Loucy (cell line): ENCODE data around the gene FAF2.

ENCODE experiments used
- H2AFZ ChIP-seq: fragments of 200-600 bp; sonication (generic); 2 replicates; pipeline ENCODE4 v1.6.0; 2016; ENCODE audit warnings: antibody characterized with exemption, mild to moderate bottlenecking, low read length, moderate library complexity
- H3F3A ChIP-seq: fragments of 200-600 bp; 2 replicates; pipeline ENCODE4 v1.6.0; 2016; ENCODE audit warnings: antibody characterized with exemption, low read depth, mild to moderate bottlenecking
- H3K27me3 ChIP-seq: fragments of 200-600 bp; sonication (generic); 2 replicates; pipeline ENCODE4 v1.6.1; 2014; ENCODE audit warnings: low read length, mild to moderate bottlenecking; ENCODE audit not compliant: insufficient read depth, poor library complexity, severe bottlenecking
- H3K36me3 ChIP-seq: fragments of 200-600 bp; sonication (generic); 2 replicates; pipeline ENCODE4 v1.6.1; 2016; ENCODE audit warnings: low read length; ENCODE audit not compliant: insufficient read depth
- H3K4me1 ChIP-seq: fragments of 200-600 bp; sonication (generic); 2 replicates; pipeline ENCODE4 v1.5.1; 2014; ENCODE audit warnings: low read length, mild to moderate bottlenecking; ENCODE audit not compliant: insufficient read depth, poor library complexity, severe bottlenecking
- H3K4me2 ChIP-seq: fragments of 200-600 bp; sonication (generic); 2 replicates; pipeline ENCODE4 v1.6.0; 2014; ENCODE audit warnings: antibody characterized with exemption, low read length, low read depth, mild to moderate bottlenecking; ENCODE audit not compliant: poor library complexity, severe bottlenecking
- H3K4me3 ChIP-seq: fragments of 200-600 bp; sonication (generic); 2 replicates; pipeline ENCODE4 v1.5.1; 2014; ENCODE audit warnings: low read length, mild to moderate bottlenecking, mixed read lengths; ENCODE audit not compliant: poor library complexity, severe bottlenecking
- H3K79me2 ChIP-seq: fragments of 200-600 bp; sonication (generic); 2 replicates; pipeline ENCODE4 v1.6.1; 2014; ENCODE audit warnings: low read length; ENCODE audit not compliant: insufficient read depth
- H3K9ac ChIP-seq: fragments of 200-600 bp; sonication (generic); 2 replicates; pipeline ENCODE4 v1.6.0; 2014; ENCODE audit warnings: mild to moderate bottlenecking, low read depth, low read length, moderate library complexity; ENCODE audit not compliant: poor library complexity, severe bottlenecking
- H3K9me2 ChIP-seq: fragments of 200-600 bp; sonication (generic); replicated peaks from 2 replicates; pipeline ENCODE4 v1.6.1; 2016; ENCODE audit warnings: low read depth, low read length, mixed read lengths
- H3K9me3 ChIP-seq: fragments of 200-600 bp; sonication (generic); 2 replicates; pipeline ENCODE4 v1.6.1; 2014; ENCODE audit warnings: mild to moderate bottlenecking, antibody characterized with exemption, low read length, low read depth; ENCODE audit not compliant: insufficient read depth
- H4K20me1 ChIP-seq: fragments of 200-600 bp; sonication (generic); 2 replicates; pipeline ENCODE4 v1.6.0; 2014; ENCODE audit warnings: antibody characterized with exemption, low read length, mild to moderate bottlenecking; ENCODE audit not compliant: insufficient read depth, poor library complexity, severe bottlenecking
- EZH2phosphoT487 ChIP-seq: fragments of 200-600 bp; IDR thresholded peaks from 2 replicates; pipeline ENCODE4 v1.6.1; 2018; ENCODE audit warnings: antibody characterized with exemption, mild to moderate bottlenecking, moderate library complexity, borderline replicate concordance
- TF ChIP-seq, protein P1 (sequence below): fragments of 200-600 bp; sonication (generic); conservative IDR thresholded peaks from 2 replicates; pipeline ENCODE4 v1.5.1; 2014; ENCODE audit warnings: mild to moderate bottlenecking, antibody characterized with exemption, low read length

The FAF2 gene

DNA sequence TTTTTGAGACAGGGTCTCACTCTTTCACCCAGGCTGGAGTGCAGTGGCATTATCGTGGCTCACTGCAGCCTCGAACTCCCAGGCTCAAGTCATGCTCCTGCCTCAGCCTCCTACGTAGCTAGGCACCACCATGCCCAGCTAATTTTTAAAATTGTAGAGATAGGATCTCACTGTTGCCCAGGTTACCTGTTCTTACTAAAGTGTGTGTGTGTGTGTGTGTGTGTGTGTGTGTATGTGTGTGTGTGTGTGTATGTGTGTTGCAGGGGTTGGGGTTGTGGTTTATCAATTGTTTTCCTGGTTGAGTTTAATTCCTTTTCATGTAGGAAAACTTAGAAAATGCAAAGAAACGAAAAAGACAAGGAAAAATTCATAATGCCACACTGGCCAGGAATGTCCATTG, 67.2 kb downstream of the FAF2 start:
- H3K9ac ChIP-seq, result no peak overlapping the region
- H3K9me2 ChIP-seq, result no peaks in the 10 kb centered on the region
- H3K4me2 ChIP-seq, result no peak overlapping the region
- no peaks in the 10 kb centered on the region for H3K36me3 ChIP-seq
- no peaks in the 10 kb centered on the region for H3K27me3 ChIP-seq
- no peaks in the 10 kb centered on the region for H3K9me3 ChIP-seq
- no peaks in the 10 kb centered on the region for H3K4me1 ChIP-seq
- no peak overlapping the region for H2AFZ ChIP-seq
- H4K20me1 ChIP-seq, result no peaks in the 10 kb centered on the region
- TF ChIP-seq, protein P1, sequence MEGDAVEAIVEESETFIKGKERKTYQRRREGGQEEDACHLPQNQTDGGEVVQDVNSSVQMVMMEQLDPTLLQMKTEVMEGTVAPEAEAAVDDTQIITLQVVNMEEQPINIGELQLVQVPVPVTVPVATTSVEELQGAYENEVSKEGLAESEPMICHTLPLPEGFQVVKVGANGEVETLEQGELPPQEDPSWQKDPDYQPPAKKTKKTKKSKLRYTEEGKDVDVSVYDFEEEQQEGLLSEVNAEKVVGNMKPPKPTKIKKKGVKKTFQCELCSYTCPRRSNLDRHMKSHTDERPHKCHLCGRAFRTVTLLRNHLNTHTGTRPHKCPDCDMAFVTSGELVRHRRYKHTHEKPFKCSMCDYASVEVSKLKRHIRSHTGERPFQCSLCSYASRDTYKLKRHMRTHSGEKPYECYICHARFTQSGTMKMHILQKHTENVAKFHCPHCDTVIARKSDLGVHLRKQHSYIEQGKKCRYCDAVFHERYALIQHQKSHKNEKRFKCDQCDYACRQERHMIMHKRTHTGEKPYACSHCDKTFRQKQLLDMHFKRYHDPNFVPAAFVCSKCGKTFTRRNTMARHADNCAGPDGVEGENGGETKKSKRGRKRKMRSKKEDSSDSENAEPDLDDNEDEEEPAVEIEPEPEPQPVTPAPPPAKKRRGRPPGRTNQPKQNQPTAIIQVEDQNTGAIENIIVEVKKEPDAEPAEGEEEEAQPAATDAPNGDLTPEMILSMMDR, result no peak
- TF ChIP-seq EZH2phosphoT487, result no peak
- H3K4me3 ChIP-seq, result no peak overlapping the region
- no peaks in the 10 kb centered on the region for H3F3A ChIP-seq
- H3K79me2 ChIP-seq, result no peaks in the 10 kb centered on the region

- Histone ChIP-seq H3K4me3 (no peak overlapping the region), H3K9me2 (no peaks in the 10 kb centered on the region), H3K4me1 (no peaks in the 10 kb centered on the region), H3F3A (no peaks in the 10 kb centered on the region), H3K9ac (no peak overlapping the region), H2AFZ (no peak overlapping the region), H3K4me2 (no peak overlapping the region), H4K20me1 (no peaks in the 10 kb centered on the region), H3K79me2 (no peaks in the 10 kb centered on the region), H3K27me3 (no peaks in the 10 kb centered on the region), H3K9me3 (no peaks in the 10 kb centered on the region), H3K36me3 (no peaks in the 10 kb centered on the region)
- TF ChIP-seq EZH2phosphoT487, result no peak
- TF ChIP-seq, protein P1, result no peak
Observed at GRCh38 chr5:176517053-176517661, 69.0 kb downstream of the FAF2 start.

GRCh38 chr5:176519810-176520720, 71.9 kb downstream of the FAF2 start:
- Histone ChIP-seq H3K79me2 (no peaks in the 10 kb centered on the region), H4K20me1 (no peaks in the 10 kb centered on the region), H3K36me3 (no peaks in the 10 kb centered on the region), H3K9me2 (no peaks in the 10 kb centered on the region), H3K9me3 (no peaks in the 10 kb centered on the region), H3K9ac (no peak overlapping the region), H3K4me3 (no peak overlapping the region), H3K4me2 (no peak overlapping the region), H3F3A (no peaks in the 10 kb centered on the region), H3K27me3 (no peaks in the 10 kb centered on the region), H2AFZ (no peak overlapping the region), H3K4me1 (no peaks in the 10 kb centered on the region)
- TF ChIP-seq EZH2phosphoT487, result no peak
- TF ChIP-seq, protein P1, result no peak
